AG04450 (cell line): ENCODE measurements around the gene MBNL1. TPM values are rescaled to one million over a fixed set of nuclear protein-coding genes. Genes with fewer than 3 reads are reported as not detected.

ENCODE experiments used
- CTCF ChIA-PET: fragments of 300-600, 350-600 bp; formaldehyde crosslinking; extraction: SDS; loops from one replicate; lab custom pipeline; 2022; ENCODE audit warnings: antibody characterized with exemption, inconsistent platforms; lab: Charles Lee
- POLR2A ChIA-PET: fragments of 350-600 bp; formaldehyde crosslinking; extraction: SDS; loops from one replicate; lab custom pipeline; 2021; ENCODE audit warnings: antibody characterized with exemption, inconsistent platforms; lab: Yijun Ruan, JAX
- DNase-seq: peaks from one replicate; pipeline ENCODE4 v3.0.0-alpha.2; 2011; ENCODE audit warnings: low read depth, low spot score
- H3K27ac ChIP-seq: one replicate; pipeline ENCODE4 v1.5.1; 2012; ENCODE audit warnings: low read depth, low read length, control low read depth
- H3K27me3 ChIP-seq: one replicate; pipeline ENCODE4 v1.6.0; 2012; ENCODE audit warnings: low read length; ENCODE audit not compliant: control insufficient read depth, insufficient read depth
- H3K4me3 ChIP-seq: 2 replicates; pipeline ENCODE4 v1.5.1; 2011; ENCODE audit warnings: mild to moderate bottlenecking, low read depth, low read length, control low read depth
- H3K9me3 ChIP-seq: 2 replicates; pipeline ENCODE4 v1.5.1; 2012; ENCODE audit warnings: low read length; ENCODE audit not compliant: control insufficient read depth, insufficient read depth
- polyA plus RNA-seq: library from polyadenylated mRNA; depleted of rRNA; stranded (reverse); fragments of >200 nt; gene quantifications from 2 replicates; pipeline ENCODE4 v1.2.3, GENCODE V29; 2011
- TF ChIP-seq, protein P1 (sequence below): IDR thresholded peaks from 2 replicates; pipeline ENCODE4 v1.5.1; 2011; ENCODE audit warnings: low read depth, low read length, control low read depth, inconsistent platforms

MBNL1 gene
- polyA plus RNA-seq, 1 experiment, result 92.1 TPM

DNA sequence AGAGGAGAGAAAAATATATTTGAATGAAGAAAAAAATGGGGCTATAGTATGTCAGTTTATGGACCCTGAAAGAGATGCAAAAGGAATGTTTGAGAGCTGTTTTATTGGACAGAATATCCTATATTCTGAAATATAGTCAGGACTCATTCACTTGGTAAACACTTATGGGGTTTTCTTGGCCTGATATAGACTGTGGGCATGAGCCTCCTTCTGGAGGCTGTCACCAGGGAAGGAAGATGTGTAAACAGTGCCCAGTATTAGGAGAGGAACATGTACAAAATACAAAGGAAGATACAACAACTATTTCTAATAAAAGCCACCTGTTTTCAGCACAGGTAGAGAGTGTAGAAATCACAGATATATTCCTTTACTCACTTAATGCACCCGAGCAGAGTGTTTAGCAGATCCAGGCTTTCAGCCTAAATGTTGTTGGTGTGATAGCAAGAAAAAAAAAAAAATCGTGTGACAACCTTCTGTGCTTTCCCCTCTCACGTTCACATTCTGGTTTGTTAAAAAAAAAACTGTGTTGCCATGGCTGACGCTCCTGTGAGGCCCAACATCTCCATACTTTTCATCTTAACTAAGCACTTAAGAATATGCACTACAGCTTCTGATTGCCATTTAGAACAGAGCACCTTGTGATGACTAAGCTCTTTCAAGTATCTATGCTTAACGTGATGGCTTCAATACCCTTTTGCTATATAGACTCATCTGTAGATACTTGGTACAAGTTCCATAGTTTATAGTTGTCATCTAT is 134.1 kb downstream of the MBNL1 start:
- H3K9me3 ChIP-seq, result no peaks in the 10 kb centered on the region
- H3K27me3 ChIP-seq, result no peaks in the 10 kb centered on the region
- no peak overlapping the region for H3K4me3 ChIP-seq
- H3K27ac ChIP-seq, result no peak overlapping the region
- ChIA-PET POLR2A (no interaction called here), CTCF (no interaction called here)
- DNase-seq, result no peak
- TF ChIP-seq, protein P1, sequence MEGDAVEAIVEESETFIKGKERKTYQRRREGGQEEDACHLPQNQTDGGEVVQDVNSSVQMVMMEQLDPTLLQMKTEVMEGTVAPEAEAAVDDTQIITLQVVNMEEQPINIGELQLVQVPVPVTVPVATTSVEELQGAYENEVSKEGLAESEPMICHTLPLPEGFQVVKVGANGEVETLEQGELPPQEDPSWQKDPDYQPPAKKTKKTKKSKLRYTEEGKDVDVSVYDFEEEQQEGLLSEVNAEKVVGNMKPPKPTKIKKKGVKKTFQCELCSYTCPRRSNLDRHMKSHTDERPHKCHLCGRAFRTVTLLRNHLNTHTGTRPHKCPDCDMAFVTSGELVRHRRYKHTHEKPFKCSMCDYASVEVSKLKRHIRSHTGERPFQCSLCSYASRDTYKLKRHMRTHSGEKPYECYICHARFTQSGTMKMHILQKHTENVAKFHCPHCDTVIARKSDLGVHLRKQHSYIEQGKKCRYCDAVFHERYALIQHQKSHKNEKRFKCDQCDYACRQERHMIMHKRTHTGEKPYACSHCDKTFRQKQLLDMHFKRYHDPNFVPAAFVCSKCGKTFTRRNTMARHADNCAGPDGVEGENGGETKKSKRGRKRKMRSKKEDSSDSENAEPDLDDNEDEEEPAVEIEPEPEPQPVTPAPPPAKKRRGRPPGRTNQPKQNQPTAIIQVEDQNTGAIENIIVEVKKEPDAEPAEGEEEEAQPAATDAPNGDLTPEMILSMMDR, result no peak

DNA sequence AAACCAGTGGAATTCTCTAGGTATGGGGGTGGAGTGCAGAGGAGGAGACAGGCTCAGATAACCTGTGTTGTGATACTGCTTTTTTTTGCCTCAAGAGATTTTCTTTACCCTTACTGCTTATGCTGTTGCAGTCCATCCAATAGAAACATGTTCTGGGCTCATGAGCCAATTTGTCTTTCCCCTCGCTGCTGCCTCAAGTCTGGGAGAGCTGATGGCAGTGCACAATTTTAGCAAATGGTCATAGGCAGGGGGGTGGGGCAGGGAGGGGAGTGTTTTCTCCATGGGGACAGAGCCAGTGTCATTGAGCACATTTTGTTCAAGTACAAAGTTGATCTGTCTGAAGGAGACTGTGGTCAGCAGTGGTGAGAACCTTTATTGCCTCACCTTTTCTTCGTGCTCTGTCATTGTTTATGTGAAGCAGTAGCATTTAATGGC is 134.9 kb downstream of the MBNL1 start:
- no peak overlapping the region for H3K4me3 ChIP-seq
- H3K9me3 ChIP-seq, result no peaks in the 10 kb centered on the region
- no peak for DNase-seq
- H3K27me3 ChIP-seq, result no peaks in the 10 kb centered on the region
- H3K27ac ChIP-seq, result no peak overlapping the region
- ChIA-PET POLR2A (no interaction called here), CTCF (no interaction called here)
- TF ChIP-seq, protein P1, result no peak

DNA sequence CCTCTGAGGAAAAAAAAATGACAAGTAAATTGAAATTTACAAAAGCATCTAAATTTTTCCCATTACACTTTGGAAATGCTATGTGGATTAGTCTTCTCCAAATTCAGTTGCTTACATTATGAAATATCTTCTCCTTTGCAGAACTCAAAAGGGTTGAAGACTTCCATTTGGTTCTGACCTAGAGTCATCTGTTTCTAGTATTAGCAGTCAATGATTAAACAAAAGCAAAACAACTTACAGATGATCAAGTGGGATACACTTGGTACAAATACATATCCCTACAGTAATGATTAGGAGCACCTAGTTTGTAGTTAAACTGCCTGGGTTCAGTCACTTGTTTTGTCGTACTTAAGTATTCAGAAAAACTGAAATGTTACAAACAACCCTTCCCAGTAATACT is 136.2 kb downstream of the MBNL1 start:
- Histone ChIP-seq H3K27ac (no peak overlapping the region), H3K4me3 (no peak overlapping the region), H3K27me3 (no peaks in the 10 kb centered on the region), H3K9me3 (no peaks in the 10 kb centered on the region)
- TF ChIP-seq, protein P1, result no peak
- POLR2A ChIA-PET, result no interaction called here
- CTCF ChIA-PET, result no interaction called here
- DNase-seq, result no peak

DNA sequence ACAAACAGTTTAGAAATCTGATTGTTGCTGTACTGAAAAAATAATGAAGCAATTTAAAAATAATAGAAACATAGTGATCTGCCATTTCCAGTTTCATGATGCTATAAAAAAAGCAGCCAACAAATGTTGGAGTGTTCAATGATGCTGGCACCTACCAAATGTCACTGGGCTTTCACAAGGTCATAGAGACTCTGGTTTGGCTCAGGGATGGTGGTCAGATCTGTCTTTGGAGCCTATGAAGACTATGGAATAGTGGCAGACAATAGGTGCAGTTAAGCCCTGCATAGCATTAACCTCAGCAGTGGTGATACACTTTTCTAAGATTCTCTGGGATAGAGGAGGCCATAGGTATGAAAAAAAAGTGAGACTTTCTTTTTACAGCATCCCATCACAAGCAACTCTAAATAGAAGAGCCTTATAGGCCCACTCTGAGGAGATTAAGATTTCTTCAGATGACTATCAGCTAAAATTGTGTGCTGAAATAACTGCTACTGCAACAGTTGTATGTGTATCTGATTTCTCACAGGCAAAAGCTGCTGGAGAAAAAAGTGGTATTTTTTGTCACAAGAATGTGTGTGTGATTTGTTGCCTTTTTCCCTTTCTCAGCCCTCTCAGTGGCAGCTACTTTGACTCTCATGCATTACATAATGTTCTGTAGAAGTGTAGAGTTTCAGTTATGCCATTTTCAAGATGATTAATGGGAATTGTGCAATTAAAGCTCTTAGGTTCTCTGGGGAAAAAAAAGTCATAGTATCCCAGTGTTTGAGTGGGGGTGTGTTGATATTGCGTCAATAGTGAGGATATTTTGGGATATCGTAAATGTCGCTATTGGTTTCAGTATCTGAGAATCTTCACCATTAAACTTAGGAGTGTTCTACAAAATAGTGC is 137.4 kb downstream of the MBNL1 start:
- no peak overlapping the region for H3K27ac ChIP-seq
- ChIA-PET CTCF (interaction anchor here (0.8 to 1.1 kb wide), 2 partner anchors 38 to 79 kb away, joined by 3 read pairs; no protein-coding TSS in a partner anchor), POLR2A (no interaction called here)
- TF ChIP-seq, protein P1, result no peak
- H3K4me3 ChIP-seq, result no peak overlapping the region
- DNase-seq, result peak; percentile 59
- no peaks in the 10 kb centered on the region for H3K9me3 ChIP-seq
- H3K27me3 ChIP-seq, result no peaks in the 10 kb centered on the region

DNA sequence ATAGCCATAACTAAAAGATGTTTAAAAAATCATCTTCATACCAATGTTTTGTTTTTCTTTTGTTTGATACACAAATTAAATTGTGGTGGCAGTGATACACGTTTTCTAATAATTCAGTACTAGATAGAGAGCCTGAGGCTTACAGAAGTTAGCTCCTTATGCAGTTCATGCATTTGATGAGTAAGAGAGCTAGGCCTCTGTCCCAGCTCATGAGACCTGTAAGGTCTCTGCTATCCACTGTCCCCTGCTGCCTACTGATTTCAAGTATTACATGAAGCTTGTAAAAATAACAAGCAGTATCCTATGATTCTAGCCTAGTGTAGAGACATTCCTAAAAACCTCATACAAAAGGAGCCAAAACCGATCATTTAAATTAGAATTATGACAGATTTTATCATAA is 144.5 kb downstream of the MBNL1 start:
- TF ChIP-seq, protein P1, result no peak
- DNase-seq, result no peak
- POLR2A ChIA-PET, result no interaction called here
- H3K9me3 ChIP-seq, result no peaks in the 10 kb centered on the region
- H3K4me3 ChIP-seq, result no peak overlapping the region
- CTCF ChIA-PET, result no interaction called here
- H3K27ac ChIP-seq, result no peak overlapping the region
- no peaks in the 10 kb centered on the region for H3K27me3 ChIP-seq
